NT2/D1 (cell line): ENCODE results near the gene MAP2K3.
"Not testable (repeated sequence)": the region's sequence is repeated elsewhere in the genome, so short reads cannot be mapped to it uniquely, and the experiment has no call there.

Experiments
- SUZ12 ChIP-seq: IDR thresholded peaks from 2 replicates; pipeline ENCODE4 v1.6.1; 2011; ENCODE audit not compliant: insufficient read length, insufficient read depth; ENCODE audit errors: extremely low read depth
- YY1 ChIP-seq: IDR thresholded peaks from 2 replicates; pipeline ENCODE4 v1.6.1; 2011; ENCODE audit not compliant: insufficient read length, insufficient read depth
- ZNF274 ChIP-seq: IDR thresholded peaks from 2 replicates; pipeline ENCODE4 v1.6.1; 2011; ENCODE audit warnings: mild to moderate bottlenecking, low read depth, low read length

DNA sequence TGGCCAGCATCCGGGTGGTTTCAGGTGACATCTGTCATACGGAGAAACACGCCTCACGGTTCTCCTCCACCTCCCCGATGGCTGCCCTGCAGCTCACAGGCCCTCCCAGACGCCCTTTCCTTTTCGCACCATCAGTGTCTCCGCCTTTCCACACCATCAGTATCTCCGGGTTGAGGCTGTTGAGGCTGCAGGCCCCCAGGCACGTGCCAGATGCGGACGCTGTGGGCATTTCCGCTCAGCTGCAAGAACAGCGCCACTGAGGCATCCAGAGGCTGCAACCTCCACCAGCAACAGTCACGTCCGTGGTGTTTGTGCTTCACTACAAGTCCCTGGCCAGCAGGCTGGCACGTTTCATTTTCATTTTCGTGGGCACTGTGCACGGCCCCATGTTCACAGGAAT is 66.0 kb downstream of the MAP2K3 start:
- not testable (repeated sequence) for TF ChIP-seq SUZ12, YY1, ZNF274
